HEK293 (cell line): Measurements from ENCODE around the gene NCK2.

ENCODE experiments used
- CTCF ChIA-PET: fragments of 350-600 bp; formaldehyde crosslinking; extraction: SDS; loops from one replicate; lab custom pipeline; 2021; ENCODE audit warnings: antibody characterized with exemption; lab: Yijun Ruan, JAX
- POLR2A ChIA-PET: fragments of 300-600 bp; formaldehyde crosslinking; extraction: SDS; loops from one replicate; lab custom pipeline; 2020; ENCODE audit warnings: antibody characterized with exemption, inconsistent platforms; lab: Yijun Ruan, JAX
- H3K27ac ChIP-seq: fragments of 200-500 bp; sonication (Bioruptor generic); 2 replicates; pipeline ENCODE4 v1.5.1; 2014; ENCODE audit warnings: low read depth, low read length, control low read depth, inconsistent platforms; ENCODE audit errors: extremely low read depth
- H3K36me3 ChIP-seq, 2 experiments: fragments of 200-500 bp in 1 of 2; sonication (Bioruptor generic) in 1 of 2; 1 replicate in 1 of 2; 2 replicates in 1 of 2; pipeline ENCODE4 v1.5.1; 2014 to 2017; ENCODE audit warnings: inconsistent platforms in 2 of 2, low read length in 2 of 2; ENCODE audit not compliant: control insufficient read depth in 2 of 2, insufficient read depth in 1 of 2
- H3K4me1 ChIP-seq: fragments of 200-500 bp; sonication (Bioruptor generic); 2 replicates; pipeline ENCODE4 v1.5.1; 2014; ENCODE audit warnings: mild to moderate bottlenecking, low read length, inconsistent platforms; ENCODE audit not compliant: control insufficient read depth, insufficient read depth
- H3K4me3 ChIP-seq: 2 replicates; pipeline ENCODE4 v1.5.1; 2011; ENCODE audit warnings: low read depth, mild to moderate bottlenecking, control low read depth, low read length, moderate library complexity
- H3K9me3 ChIP-seq: fragments of 200-500 bp; sonication (Bioruptor generic); 2 replicates; pipeline ENCODE4 v1.5.1; 2014; ENCODE audit warnings: low read depth, low read length, inconsistent platforms; ENCODE audit not compliant: control insufficient read depth, insufficient read depth
- BCL11B ChIP-seq: fragments of 450-650 bp; formaldehyde crosslinking; IDR thresholded peaks from 2 replicates; pipeline ENCODE4 v1.5.1; 2016; ENCODE audit warnings: low read depth, missing biosample characterization, missing genetic modification characterization
- FEZF1 ChIP-seq: fragments of 450-650 bp; formaldehyde crosslinking; IDR thresholded peaks from 2 replicates; pipeline ENCODE4 v1.5.1; 2016; ENCODE audit warnings: missing biosample characterization, missing genetic modification characterization
- GLIS2 ChIP-seq: fragments of 450-650 bp; formaldehyde crosslinking; IDR thresholded peaks from 2 replicates; pipeline ENCODE4 v1.5.1; 2016; ENCODE audit warnings: missing biosample characterization, missing genetic modification characterization
- IKZF3 ChIP-seq: fragments of 450-650 bp; IDR thresholded peaks from 2 replicates; pipeline ENCODE4 v1.5.0; 2018; ENCODE audit warnings: missing biosample characterization, mild to moderate bottlenecking, missing genetic modification characterization, moderate library complexity
- KLF8 ChIP-seq: fragments of 450-650 bp; formaldehyde crosslinking; IDR thresholded peaks from 2 replicates; pipeline ENCODE4 v1.5.1; 2016; ENCODE audit warnings: missing biosample characterization, missing genetic modification characterization
- MEIS1 ChIP-seq: sonication (generic); formaldehyde crosslinking; IDR thresholded peaks from 2 replicates; pipeline ENCODE4 v1.8.1; 2022; ENCODE audit warnings: missing genetic modification reagents, mild to moderate bottlenecking, borderline replicate concordance
- OSR2 ChIP-seq: fragments of 450-650 bp; formaldehyde crosslinking; IDR thresholded peaks from 2 replicates; pipeline ENCODE4 v1.5.1; 2016; ENCODE audit warnings: missing biosample characterization, missing genetic modification characterization
- OVOL3 ChIP-seq: fragments of 450-650 bp; formaldehyde crosslinking; IDR thresholded peaks from 2 replicates; pipeline ENCODE4 v1.5.1; 2016; ENCODE audit warnings: missing biosample characterization, missing genetic modification characterization
- PRDM1 ChIP-seq: fragments of 450-650 bp; formaldehyde crosslinking; IDR thresholded peaks from 2 replicates; pipeline ENCODE4; 2016; ENCODE audit warnings: missing biosample characterization, missing genetic modification characterization
- ZBTB21 ChIP-seq: fragments of 450-650 bp; formaldehyde crosslinking; IDR thresholded peaks from 2 replicates; pipeline ENCODE4 v1.5.1; 2017; ENCODE audit warnings: missing biosample characterization, missing genetic modification characterization
- ZNF132 ChIP-seq: fragments of 450-650 bp; formaldehyde crosslinking; IDR thresholded peaks from 2 replicates; pipeline ENCODE4 v1.5.1; 2017; ENCODE audit warnings: missing biosample characterization, missing genetic modification characterization, borderline replicate concordance
- ZNF138 ChIP-seq: fragments of 450-650 bp; formaldehyde crosslinking; IDR thresholded peaks from 2 replicates; pipeline ENCODE4 v1.5.1; 2016; ENCODE audit warnings: missing biosample characterization, missing genetic modification characterization, borderline replicate concordance
- ZNF280C ChIP-seq: fragments of 450-650 bp; formaldehyde crosslinking; IDR thresholded peaks from 2 replicates; pipeline ENCODE4 v1.5.1; 2016; ENCODE audit warnings: missing biosample characterization, missing genetic modification characterization
- ZNF366 ChIP-seq: fragments of 450-650 bp; formaldehyde crosslinking; conservative IDR thresholded peaks from 2 replicates; pipeline ENCODE4 v1.5.1; 2016; ENCODE audit warnings: missing biosample characterization, missing genetic modification characterization
- ZNF404 ChIP-seq: fragments of 450-650 bp; formaldehyde crosslinking; IDR thresholded peaks from 2 replicates; pipeline ENCODE4 v1.5.1; 2017; ENCODE audit warnings: missing biosample characterization, missing genetic modification characterization
- ZNF433 ChIP-seq: fragments of 450-650 bp; formaldehyde crosslinking; IDR thresholded peaks from 2 replicates; pipeline ENCODE4 v1.5.1; 2016; ENCODE audit warnings: missing biosample characterization, missing genetic modification characterization, low read depth
- ZNF510 ChIP-seq: fragments of 450-650 bp; formaldehyde crosslinking; IDR thresholded peaks from 2 replicates; pipeline ENCODE4 v1.5.1; 2018; ENCODE audit warnings: mild to moderate bottlenecking, missing genetic modification characterization, missing biosample characterization; ENCODE audit not compliant: insufficient replicate concordance
- ZNF549 ChIP-seq: fragments of 450-650 bp; IDR thresholded peaks from 2 replicates; pipeline ENCODE4 v1.5.1; 2018; ENCODE audit warnings: missing biosample characterization, missing genetic modification characterization, mild to moderate bottlenecking, inconsistent platforms, moderate library complexity
- ZNF843 ChIP-seq: fragments of 450-650 bp; formaldehyde crosslinking; IDR thresholded peaks from 2 replicates; pipeline ENCODE4 v1.5.1; 2016; ENCODE audit warnings: missing biosample characterization, missing genetic modification characterization
- ZSCAN30 ChIP-seq: fragments of 450-650 bp; IDR thresholded peaks from 2 replicates; pipeline ENCODE4 v1.5.1; 2018; ENCODE audit warnings: missing biosample characterization, mild to moderate bottlenecking, missing genetic modification characterization, moderate library complexity
- TF ChIP-seq, protein P1 (sequence below): fragments of 450-650 bp; formaldehyde crosslinking; IDR thresholded peaks from 2 replicates; pipeline ENCODE4 v1.5.1; 2016; ENCODE audit warnings: missing biosample characterization, missing genetic modification characterization
- TF ChIP-seq, protein P2 (sequence below): fragments of 450-650 bp; formaldehyde crosslinking; conservative IDR thresholded peaks from 2 replicates; pipeline ENCODE4 v1.5.1; 2016; ENCODE audit warnings: low read depth, missing biosample characterization, missing genetic modification characterization
- TF ChIP-seq, protein P3 (sequence below): fragments of 450-650 bp; formaldehyde crosslinking; IDR thresholded peaks from 2 replicates; pipeline ENCODE4 v1.5.1; 2017; ENCODE audit warnings: missing biosample characterization, missing genetic modification characterization
- TF ChIP-seq, protein P4 (sequence below): fragments of 450-650 bp; formaldehyde crosslinking; IDR thresholded peaks from 2 replicates; pipeline ENCODE4 v1.5.1; 2016; ENCODE audit warnings: missing biosample characterization, missing genetic modification characterization, borderline replicate concordance

Gene NCK2

DNA sequence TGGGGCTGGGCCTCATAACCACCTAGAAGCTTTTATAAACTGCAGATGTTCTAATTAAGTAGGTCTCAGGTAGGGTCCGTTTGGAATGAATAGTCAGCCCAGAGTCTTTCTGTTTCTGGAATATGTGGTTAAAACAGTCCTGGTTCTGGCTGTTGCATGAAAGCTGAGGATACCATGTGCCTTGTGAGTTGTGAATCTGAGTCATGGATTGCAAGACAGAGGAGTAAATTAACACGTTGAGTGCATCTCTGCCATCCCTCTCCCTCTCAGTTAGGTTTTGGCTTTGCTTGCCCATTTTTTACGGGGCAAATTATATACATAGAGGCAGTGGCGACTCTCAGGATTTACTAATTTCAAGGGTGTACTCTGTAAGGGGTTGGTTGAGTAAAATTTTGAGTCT is 59.1 kb downstream of the NCK2 start:
- CTCF ChIA-PET = interaction anchor here (1.3 kb wide), 1 partner anchor 19 kb away, joined by 4 read pairs; no protein-coding TSS in a partner anchor
- H3K4me3 ChIP-seq = no peak overlapping the region
- TF ChIP-seq, protein P1, sequence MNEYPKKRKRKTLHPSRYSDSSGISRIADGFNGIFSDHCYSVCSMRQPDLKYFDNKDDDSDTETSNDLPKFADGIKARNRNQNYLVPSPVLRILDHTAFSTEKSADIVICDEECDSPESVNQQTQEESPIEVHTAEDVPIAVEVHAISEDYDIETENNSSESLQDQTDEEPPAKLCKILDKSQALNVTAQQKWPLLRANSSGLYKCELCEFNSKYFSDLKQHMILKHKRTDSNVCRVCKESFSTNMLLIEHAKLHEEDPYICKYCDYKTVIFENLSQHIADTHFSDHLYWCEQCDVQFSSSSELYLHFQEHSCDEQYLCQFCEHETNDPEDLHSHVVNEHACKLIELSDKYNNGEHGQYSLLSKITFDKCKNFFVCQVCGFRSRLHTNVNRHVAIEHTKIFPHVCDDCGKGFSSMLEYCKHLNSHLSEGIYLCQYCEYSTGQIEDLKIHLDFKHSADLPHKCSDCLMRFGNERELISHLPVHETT = no peak
- TF ChIP-seq MEIS1 (no peak), ZBTB21 (tag by site-specific recombination) (no peak), BCL11B (tag by site-specific recombination) (no peak), ZNF433 (no peak)
- TF ChIP-seq, protein P2, sequence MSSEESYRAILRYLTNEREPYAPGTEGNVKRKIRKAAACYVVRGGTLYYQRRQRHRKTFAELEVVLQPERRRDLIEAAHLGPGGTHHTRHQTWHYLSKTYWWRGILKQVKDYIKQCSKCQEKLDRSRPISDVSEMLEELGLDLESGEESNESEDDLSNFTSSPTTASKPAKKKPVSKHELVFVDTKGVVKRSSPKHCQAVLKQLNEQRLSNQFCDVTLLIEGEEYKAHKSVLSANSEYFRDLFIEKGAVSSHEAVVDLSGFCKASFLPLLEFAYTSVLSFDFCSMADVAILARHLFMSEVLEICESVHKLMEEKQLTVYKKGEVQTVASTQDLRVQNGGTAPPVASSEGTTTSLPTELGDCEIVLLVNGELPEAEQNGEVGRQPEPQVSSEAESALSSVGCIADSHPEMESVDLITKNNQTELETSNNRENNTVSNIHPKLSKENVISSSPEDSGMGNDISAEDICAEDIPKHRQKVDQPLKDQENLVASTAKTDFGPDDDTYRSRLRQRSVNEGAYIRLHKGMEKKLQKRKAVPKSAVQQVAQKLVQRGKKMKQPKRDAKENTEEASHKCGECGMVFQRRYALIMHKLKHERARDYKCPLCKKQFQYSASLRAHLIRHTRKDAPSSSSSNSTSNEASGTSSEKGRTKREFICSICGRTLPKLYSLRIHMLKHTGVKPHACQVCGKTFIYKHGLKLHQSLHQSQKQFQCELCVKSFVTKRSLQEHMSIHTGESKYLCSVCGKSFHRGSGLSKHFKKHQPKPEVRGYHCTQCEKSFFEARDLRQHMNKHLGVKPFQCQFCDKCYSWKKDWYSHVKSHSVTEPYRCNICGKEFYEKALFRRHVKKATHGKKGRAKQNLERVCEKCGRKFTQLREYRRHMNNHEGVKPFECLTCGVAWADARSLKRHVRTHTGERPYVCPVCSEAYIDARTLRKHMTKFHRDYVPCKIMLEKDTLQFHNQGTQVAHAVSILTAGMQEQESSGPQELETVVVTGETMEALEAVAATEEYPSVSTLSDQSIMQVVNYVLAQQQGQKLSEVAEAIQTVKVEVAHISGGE (tag by site-specific recombination) = no peak
- TF ChIP-seq, protein P3, sequence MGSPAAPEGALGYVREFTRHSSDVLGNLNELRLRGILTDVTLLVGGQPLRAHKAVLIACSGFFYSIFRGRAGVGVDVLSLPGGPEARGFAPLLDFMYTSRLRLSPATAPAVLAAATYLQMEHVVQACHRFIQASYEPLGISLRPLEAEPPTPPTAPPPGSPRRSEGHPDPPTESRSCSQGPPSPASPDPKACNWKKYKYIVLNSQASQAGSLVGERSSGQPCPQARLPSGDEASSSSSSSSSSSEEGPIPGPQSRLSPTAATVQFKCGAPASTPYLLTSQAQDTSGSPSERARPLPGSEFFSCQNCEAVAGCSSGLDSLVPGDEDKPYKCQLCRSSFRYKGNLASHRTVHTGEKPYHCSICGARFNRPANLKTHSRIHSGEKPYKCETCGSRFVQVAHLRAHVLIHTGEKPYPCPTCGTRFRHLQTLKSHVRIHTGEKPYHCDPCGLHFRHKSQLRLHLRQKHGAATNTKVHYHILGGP (tag by site-specific recombination) = no peak
- TF ChIP-seq, all 188 proteins: peak for 0
- Histone ChIP-seq H3K27ac (peak overlapping the region; percentile 6; the same call in 1 of the 2 replicates), H3K9me3 (no peaks in the 10 kb centered on the region), H3K36me3 (no peaks in the 10 kb centered on the region), H3K4me1 (peaks cover 24% of the 10 kb centered on the region)
- POLR2A ChIA-PET = no interaction called here

DNA sequence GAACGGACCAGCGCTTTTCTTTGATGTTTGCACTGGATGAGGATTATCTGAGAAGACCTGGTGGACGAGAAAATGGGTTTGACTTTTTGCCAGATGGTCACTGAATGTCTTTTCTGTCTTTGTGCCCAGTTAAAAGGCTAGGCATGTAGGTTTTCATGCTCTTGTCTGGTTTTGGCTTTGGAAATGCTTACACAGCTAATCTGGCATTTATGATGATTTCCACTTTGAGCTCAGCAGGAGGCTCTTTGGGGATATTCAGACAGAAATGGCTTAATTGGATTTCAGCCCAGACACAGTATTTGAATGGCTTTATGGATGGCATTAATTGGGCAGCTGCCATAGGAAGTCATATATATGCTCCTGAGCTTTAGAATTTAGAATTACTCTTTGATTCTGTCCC is 59.6 kb downstream of the NCK2 start:
- H3K4me1 ChIP-seq = peaks cover 24% of the 10 kb centered on the region
- no peak overlapping the region for H3K4me3 ChIP-seq
- H3K36me3 ChIP-seq = no peaks in the 10 kb centered on the region
- POLR2A ChIA-PET = no interaction called here
- no peaks in the 10 kb centered on the region for H3K9me3 ChIP-seq
- CTCF ChIA-PET = no interaction called here
- H3K27ac ChIP-seq = peak overlapping the region; percentile 6
- TF ChIP-seq ZNF510 (no peak), OSR2 (tag by site-specific recombination) (peak; percentile 46; the same call in 1 of the 2 replicates), ZNF132 (tag by site-specific recombination) (no peak), GLIS2 (tag by site-specific recombination) (no peak), KLF8 (tag by site-specific recombination) (no peak), ZNF366 (peak; percentile 44; the same call in 1 of the 2 replicates), IKZF3 (tag by site-specific recombination) (0 out of 2 replicates have a peak, but pooled peaks have one; percentile 27), ZSCAN30 (tag by site-specific recombination) (peak; percentile 31; the same call in 1 of the 2 replicates), ZNF404 (tag by site-specific recombination) (no peak), ZNF843 (tag by site-specific recombination) (peak; percentile 85), OVOL3 (tag by site-specific recombination) (peak; percentile 8; the same call in 1 of the 2 replicates), FEZF1 (tag by site-specific recombination) (peak; percentile 95), ZNF549 (tag by site-specific recombination) (no peak), ZNF138 (tag by site-specific recombination) (no peak), PRDM1 (tag by site-specific recombination) (no peak), ZNF280C (tag by site-specific recombination) (no peak)
- TF ChIP-seq, protein P4, sequence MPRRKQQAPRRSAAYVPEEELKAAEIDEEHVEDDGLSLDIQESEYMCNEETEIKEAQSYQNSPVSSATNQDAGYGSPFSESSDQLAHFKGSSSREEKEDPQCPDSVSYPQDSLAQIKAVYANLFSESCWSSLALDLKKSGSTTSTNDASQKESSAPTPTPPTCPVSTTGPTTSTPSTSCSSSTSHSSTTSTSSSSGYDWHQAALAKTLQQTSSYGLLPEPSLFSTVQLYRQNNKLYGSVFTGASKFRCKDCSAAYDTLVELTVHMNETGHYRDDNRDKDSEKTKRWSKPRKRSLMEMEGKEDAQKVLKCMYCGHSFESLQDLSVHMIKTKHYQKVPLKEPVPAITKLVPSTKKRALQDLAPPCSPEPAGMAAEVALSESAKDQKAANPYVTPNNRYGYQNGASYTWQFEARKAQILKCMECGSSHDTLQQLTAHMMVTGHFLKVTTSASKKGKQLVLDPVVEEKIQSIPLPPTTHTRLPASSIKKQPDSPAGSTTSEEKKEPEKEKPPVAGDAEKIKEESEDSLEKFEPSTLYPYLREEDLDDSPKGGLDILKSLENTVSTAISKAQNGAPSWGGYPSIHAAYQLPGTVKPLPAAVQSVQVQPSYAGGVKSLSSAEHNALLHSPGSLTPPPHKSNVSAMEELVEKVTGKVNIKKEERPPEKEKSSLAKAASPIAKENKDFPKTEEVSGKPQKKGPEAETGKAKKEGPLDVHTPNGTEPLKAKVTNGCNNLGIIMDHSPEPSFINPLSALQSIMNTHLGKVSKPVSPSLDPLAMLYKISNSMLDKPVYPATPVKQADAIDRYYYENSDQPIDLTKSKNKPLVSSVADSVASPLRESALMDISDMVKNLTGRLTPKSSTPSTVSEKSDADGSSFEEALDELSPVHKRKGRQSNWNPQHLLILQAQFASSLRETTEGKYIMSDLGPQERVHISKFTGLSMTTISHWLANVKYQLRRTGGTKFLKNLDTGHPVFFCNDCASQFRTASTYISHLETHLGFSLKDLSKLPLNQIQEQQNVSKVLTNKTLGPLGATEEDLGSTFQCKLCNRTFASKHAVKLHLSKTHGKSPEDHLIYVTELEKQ (tag by site-specific recombination) = peak; percentile 48; the same call in 1 of the 2 replicates
